MV-4-11 (cell line): ENCODE data around the gene SLC11A1.

Experiments used
- DNase-seq: peaks from one replicate; lab custom pipeline; 2025; lab: John Stamatoyannopoulos, UW

Gene SLC11A1

GRCh38 chr2:218405086-218405745, 23.1 kb downstream of the SLC11A1 start:
- no peak for DNase-seq

- DNase-seq, result peak; percentile 38
These were observed 23.7 kb downstream of the SLC11A1 start for GRCh38 chr2:218405746-218406208.

GRCh38 chr2:218406209-218406948, 24.3 kb downstream of the SLC11A1 start:
- peak; percentile 97 for DNase-seq

DNA sequence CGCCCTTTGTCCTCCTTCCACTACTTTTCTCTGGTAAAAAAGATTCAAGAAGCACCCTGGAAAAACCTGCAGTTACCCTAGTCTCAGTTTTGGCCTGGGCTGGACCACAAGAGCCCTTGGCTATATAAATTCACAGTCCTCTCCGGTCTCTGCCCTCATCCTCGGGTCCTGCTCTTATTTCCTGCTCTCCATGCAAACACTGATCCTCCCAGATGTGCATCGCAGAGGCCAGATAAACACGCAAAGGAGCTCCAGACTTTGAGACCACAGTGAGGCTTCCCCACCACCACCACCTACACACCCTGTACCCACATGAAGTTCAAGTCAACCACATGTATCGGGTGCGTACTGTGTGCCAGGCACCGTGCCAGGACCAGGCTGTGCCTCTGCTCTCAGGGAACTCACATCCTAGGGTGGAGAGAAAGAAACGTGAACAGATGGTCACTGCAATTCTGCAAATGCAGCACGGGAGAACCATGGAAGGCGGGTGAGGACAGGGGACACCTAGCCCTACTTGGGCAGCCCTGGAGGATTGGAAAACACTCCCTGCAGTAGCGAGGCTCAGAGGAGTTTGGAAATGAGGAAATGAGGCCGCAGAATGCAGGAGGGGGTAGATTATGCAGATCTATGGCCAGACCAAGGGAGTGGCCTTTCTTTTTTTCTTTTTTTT, 25.0 kb downstream of the SLC11A1 start:
- peak; percentile 74 for DNase-seq

- DNase-seq, result no peak
These were observed 25.6 kb downstream of the SLC11A1 start for GRCh38 chr2:218407717-218408116.

- DNase-seq, result no peak
These were observed 36.2 kb downstream of the SLC11A1 start for GRCh38 chr2:218418321-218418716.

- no peak for DNase-seq
These were observed 36.8 kb downstream of the SLC11A1 start, which contains the start of gene VIL1 for GRCh38 chr2:218418717-218419458. VIL1 (plus strand) TSS chr2:218419123; CDS start chr2:218423779, 4,656 bp downstream.

- no peak for DNase-seq
These were observed 37.6 kb downstream of the SLC11A1 start for GRCh38 chr2:218419630-218420216.

GRCh38 chr2:218421027-218421426, 39.0 kb downstream of the SLC11A1 start:
- no peak for DNase-seq

DNA sequence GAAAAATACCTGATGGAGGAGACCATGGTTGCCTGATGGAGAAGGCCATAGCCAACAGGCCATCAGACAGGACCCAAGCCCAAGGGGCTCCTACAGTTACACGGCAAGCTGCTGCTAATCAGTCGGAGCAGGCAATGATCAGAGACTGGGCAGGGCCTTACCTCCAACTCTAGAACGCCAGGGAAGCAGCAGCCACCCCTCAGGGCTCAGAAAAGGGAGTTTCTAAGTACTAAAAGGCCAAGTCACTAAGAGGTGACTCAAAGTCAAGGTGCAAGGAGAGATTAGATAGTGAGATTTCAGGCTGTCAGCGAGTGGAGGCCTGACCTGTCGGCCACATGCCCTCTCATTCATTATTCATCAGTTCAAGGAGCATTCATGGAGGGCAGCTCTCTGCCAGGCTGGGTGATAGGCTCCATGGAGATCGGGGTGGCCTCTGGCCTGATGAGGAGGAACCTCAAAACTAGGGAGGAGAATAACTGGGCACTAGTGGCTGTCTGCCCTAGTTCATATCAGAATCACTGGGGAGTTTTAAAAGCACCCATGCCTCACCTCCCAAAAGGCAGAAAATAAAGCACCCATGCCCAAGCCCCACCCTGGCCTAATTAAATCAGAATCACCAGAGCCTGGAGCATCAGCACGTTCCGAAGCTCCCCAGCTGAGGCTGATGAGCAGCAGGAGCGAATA, 40.5 kb downstream of the SLC11A1 start:
- no peak for DNase-seq

GRCh38 chr2:218423584-218423983, 41.5 kb downstream of the SLC11A1 start:
- DNase-seq, result no peak

DNA sequence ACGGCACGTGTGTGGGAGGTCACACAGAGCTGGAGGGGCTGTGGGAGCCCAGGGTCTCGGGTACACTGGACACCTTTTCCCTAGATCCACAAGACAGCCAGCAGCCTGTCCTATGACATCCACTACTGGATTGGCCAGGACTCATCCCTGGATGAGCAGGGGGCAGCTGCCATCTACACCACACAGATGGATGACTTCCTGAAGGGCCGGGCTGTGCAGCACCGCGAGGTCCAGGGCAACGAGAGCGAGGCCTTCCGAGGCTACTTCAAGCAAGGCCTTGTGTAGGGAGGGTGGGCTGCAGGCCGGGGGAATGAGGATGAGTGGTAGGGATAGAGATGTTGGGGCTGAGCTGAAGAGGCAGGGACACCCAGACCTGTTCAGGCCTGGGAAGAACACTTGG, 43.5 kb downstream of the SLC11A1 start:
- no peak for DNase-seq

GRCh38 chr2:218427741-218428140, 45.7 kb downstream of the SLC11A1 start:
- no peak for DNase-seq

DNA sequence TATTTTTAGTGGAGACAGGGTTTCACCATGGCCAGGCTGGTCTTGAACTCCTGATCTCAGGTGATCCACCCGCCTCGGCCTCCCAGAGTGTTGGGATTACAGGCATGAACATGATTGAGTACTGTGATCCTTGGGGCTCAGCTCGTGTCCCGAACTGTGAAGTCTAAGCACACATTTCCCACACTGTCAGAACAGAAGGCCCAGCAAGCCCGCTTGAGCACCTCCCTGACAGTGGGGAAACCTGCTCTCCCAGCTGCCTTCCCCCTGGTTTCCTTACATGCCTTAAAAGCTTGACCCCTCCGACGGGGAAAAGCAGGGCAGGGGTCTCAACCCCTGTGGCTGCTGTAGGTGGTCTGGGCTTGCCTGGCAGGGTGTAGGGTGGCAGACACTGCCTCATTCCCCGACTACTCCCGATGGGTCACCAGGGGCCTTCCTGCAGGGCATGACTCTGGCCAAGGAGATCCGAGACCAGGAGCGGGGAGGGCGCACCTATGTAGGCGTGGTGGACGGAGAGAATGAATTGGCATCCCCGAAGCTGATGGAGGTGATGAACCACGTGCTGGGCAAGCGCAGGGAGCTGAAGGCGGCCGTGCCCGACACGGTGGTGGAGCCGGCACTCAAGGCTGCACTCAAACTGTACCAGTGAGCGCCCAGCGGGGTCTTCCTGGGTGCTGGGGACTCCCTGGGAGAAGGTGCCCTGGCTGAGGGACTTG, 46.9 kb downstream of the SLC11A1 start:
- no peak for DNase-seq

GRCh38 chr2:218429911-218430692, 48.0 kb downstream of the SLC11A1 start:
- DNase-seq, result no peak

DNA sequence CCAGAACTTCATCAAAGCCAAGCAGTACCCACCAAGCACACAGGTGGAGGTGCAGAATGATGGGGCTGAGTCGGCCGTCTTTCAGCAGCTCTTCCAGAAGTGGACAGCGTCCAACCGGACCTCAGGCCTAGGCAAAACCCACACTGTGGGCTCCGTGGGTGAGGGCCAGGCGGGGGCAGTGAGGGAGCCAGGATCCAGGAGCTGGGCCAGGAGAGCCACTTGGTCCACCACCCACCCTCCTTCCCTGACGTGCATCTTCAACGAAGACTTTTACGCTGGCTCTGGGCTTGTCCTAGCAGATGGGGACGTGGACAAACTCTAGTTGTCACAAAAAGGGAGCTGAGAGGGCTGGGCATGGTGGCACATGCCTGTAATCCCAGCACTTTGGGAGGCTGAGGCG, 48.6 kb downstream of the SLC11A1 start:
- no peak for DNase-seq

DNA sequence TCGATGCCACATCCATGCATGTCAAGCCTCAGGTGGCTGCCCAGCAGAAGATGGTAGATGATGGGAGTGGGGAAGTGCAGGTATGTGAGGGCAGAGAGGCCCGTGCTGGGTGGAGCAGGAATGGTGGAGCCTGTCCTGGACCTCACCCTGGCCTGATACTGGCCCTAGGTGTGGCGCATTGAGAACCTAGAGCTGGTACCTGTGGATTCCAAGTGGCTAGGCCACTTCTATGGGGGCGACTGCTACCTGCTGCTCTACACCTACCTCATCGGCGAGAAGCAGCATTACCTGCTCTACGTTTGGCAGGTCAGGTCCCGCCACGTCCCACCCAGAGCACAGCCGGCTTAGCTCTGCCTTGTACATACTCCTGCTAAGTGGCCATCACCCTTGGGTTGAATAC, 49.8 kb downstream of the SLC11A1 start:
- no peak for DNase-seq

- no peak for DNase-seq
These were observed 50.7 kb downstream of the SLC11A1 start for GRCh38 chr2:218432676-218433365.

- DNase-seq, result no peak
These were observed 52.4 kb downstream of the SLC11A1 start for GRCh38 chr2:218434456-218434855.
